ENCODE results near the gene MYMX.

GRCh38 chr6:44183783-44184182 lies 32.9 kb upstream of the MYMX start:
- TF ChIP-seq POLR2A (IDR thresholded peaks at IDR 0.05; ENCODE audit: low read depth, low read length) (no peak), TAF1 (IDR thresholded peaks at IDR 0.05; ENCODE audit: borderline replicate concordance, low read depth, low read length) (no peak), POLR2AphosphoS5 (IDR thresholded peaks at IDR 0.05; ENCODE audit: low read depth, low read length) (no peak)

All from GM12892 (cell line).